ENCODE data around the gene ERAP2.
A peak's percentile ranks its signal among the peaks of the same experiment; 100 is the strongest.

Gene ERAP2

GRCh38 chr5:96885518-96886338 lies 9.4 kb downstream of the ERAP2 start:
- no peaks in the 10 kb centered on the region for H3K9me3 Mint-ChIP-seq
- peak; percentile 62 for DNase-seq
- no peaks in the 10 kb centered on the region for H3K27me3 Mint-ChIP-seq

DNA sequence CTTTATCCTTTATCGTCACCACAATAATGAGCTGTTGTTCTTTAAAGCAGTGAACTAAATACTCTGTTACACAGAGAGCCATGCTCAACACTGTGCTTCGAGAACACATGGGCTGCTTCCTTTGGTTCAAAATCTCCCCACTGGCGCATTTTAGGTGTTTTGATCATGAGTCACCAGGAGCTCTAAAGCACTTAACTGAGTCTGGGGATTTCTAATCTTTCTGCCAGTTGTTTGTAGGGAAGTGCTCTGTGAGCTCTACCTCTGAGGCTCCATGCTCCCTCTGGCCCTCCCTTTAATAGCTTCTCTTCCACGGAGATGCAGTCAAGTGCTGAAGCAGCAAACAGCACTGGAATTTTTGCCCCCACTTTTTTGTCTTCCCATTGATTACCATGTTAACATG lies 17.0 kb downstream of the ERAP2 start:
- peaks cover 72% of the 10 kb centered on the region for H3K4me1 Mint-ChIP-seq
- no peaks in the 10 kb centered on the region for H3K27me3 Mint-ChIP-seq
- H3K4me3 Mint-ChIP-seq = no peak overlapping the region
- H3K9me3 Mint-ChIP-seq = no peaks in the 10 kb centered on the region
- no peak for DNase-seq
- H3K27ac Mint-ChIP-seq = peak overlapping the region; percentile 1
- peaks cover 69% of the 10 kb centered on the region for H3K36me3 Mint-ChIP-seq
- CTCF ChIA-PET = interaction anchor here (0.6 to 1.5 kb wide), 7 partner anchors 11 to 249 kb away, joined by 3 to 15 read pairs (median 3); partner anchors contain the start of genes ERAP1, ERAP2 and LIX1

More at GRCh38 chr5:96885518-96886338, 9.4 kb downstream of the ERAP2 start:
- peaks cover 78% of the 10 kb centered on the region for H3K36me3 Mint-ChIP-seq
- peak overlapping the region; percentile 96 for H3K27ac Mint-ChIP-seq
- CTCF ChIA-PET = interaction anchor here (0.8 to 2.6 kb wide), 3 partner anchors 9 to 17 kb away, joined by 3 to 18 read pairs (median 3); partner anchors contain the start of gene ERAP2
- H3K4me3 Mint-ChIP-seq = peak overlapping the region; percentile 59
- H3K4me1 Mint-ChIP-seq = peaks cover 79% of the 10 kb centered on the region

DNA sequence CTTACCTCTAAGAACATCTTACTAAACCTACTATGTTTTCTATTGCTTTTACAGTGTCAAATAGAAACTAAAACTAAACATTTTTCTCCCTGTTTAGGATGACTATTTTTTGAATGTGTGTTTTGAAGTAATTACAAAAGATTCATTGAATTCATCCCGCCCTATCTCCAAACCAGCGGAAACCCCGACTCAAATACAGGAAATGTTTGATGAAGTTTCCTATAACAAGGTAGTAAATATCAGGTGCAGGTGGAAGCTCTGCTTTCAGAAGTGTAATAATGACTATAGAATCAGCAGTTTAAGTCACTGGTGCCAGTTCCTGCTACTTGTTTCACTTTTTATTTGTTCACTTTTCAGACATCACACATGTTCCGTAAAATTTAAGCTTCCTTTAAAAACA lies 20.0 kb downstream of the ERAP2 start:
- Mint-ChIP-seq H3K27me3 (no peaks in the 10 kb centered on the region), H3K4me3 (peak overlapping the region; percentile 64), H3K27ac (peak overlapping the region; percentile 93), H3K36me3 (peaks cover 74% of the 10 kb centered on the region), H3K4me1 (peaks cover 58% of the 10 kb centered on the region), H3K9me3 (no peaks in the 10 kb centered on the region)
- DNase-seq = peak; percentile 68
- CTCF ChIA-PET = interaction anchor here (0.6 to 3.3 kb wide), 9 partner anchors 11 to 266 kb away, joined by 3 to 23 read pairs (median 3); partner anchors contain the start of genes ERAP1, ERAP2 and LIX1

DNA sequence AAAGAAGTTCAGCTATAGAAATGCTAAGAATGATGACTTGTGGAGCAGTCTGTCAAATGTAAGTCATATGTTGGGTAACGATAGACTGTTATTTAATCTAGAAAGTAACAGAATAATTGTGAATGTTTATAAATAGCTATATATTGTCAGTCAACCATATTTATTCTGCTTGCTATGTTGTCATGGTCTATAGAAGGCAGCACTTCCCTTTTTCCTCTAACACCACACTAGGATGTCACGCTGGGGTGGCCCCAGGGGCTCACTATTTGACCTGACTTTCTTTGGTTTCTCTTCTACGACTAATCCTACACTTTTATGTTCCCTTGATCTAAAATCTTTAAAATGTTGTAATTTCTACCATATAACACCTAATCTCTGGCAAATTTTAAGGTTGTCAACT lies 20.5 kb downstream of the ERAP2 start:
- no peak for DNase-seq
- Mint-ChIP-seq H3K4me1 (peaks cover 58% of the 10 kb centered on the region), H3K9me3 (no peaks in the 10 kb centered on the region), H3K27ac (peak overlapping the region; percentile 93), H3K4me3 (peak overlapping the region; percentile 64), H3K36me3 (peaks cover 79% of the 10 kb centered on the region), H3K27me3 (no peaks in the 10 kb centered on the region)
- CTCF ChIA-PET = interaction anchor here (0.6 to 3.3 kb wide), 9 partner anchors 12 to 265 kb away, joined by 3 to 23 read pairs (median 3); partner anchors contain the start of genes ERAP2 and LIX1

- H3K4me1 Mint-ChIP-seq = peaks cover 28% of the 10 kb centered on the region
- H3K36me3 Mint-ChIP-seq = peaks cover 73% of the 10 kb centered on the region
- DNase-seq = no peak
- H3K27me3 Mint-ChIP-seq = no peaks in the 10 kb centered on the region
- no peak overlapping the region for H3K27ac Mint-ChIP-seq
- CTCF ChIA-PET = interaction anchor here (0.6 to 4.5 kb wide), 2 partner anchors 24 to 33 kb away, joined by 4 to 21 read pairs; no protein-coding TSS in a partner anchor
- no peak overlapping the region for H3K4me3 Mint-ChIP-seq
- no peaks in the 10 kb centered on the region for H3K9me3 Mint-ChIP-seq
These were observed 25.1 kb downstream of the ERAP2 start for GRCh38 chr5:96901384-96901783.

DNA sequence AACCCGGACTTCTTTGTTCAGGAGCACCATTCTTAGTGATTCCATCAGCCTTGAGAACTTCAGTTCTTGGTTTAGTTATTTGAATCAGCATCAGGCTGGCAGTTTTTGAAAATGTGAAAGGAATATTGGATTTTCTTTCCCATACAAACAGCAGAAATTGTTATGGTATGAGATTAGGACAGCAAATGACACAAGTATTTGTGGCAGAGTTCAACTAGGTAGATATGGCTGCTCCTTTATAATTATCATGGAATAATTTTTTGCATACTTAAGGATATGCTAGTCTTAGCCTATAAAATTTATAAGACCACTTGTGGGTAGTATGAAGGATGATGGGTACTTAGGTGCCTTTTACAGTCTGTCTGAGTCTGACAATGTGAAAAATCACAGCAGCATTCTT lies 25.5 kb downstream of the ERAP2 start:
- CTCF ChIA-PET = interaction anchor here (4.5 kb wide), 1 partner anchor 33 kb away, joined by 21 read pairs; no protein-coding TSS in a partner anchor
- H3K4me3 Mint-ChIP-seq = no peak overlapping the region
- H3K36me3 Mint-ChIP-seq = peaks cover 70% of the 10 kb centered on the region
- DNase-seq = no peak
- H3K9me3 Mint-ChIP-seq = no peaks in the 10 kb centered on the region
- H3K4me1 Mint-ChIP-seq = peaks cover 24% of the 10 kb centered on the region
- no peaks in the 10 kb centered on the region for H3K27me3 Mint-ChIP-seq
- H3K27ac Mint-ChIP-seq = no peak overlapping the region

GRCh38 chr5:96902876-96903275 lies 26.6 kb downstream of the ERAP2 start:
- DNase-seq = no peak
- Mint-ChIP-seq H3K27ac (no peak overlapping the region), H3K4me1 (peaks cover 15% of the 10 kb centered on the region), H3K36me3 (peaks cover 66% of the 10 kb centered on the region), H3K9me3 (no peaks in the 10 kb centered on the region), H3K4me3 (no peak overlapping the region), H3K27me3 (no peaks in the 10 kb centered on the region)
- CTCF ChIA-PET = interaction anchor here (4.5 kb wide), 1 partner anchor 34 kb away, joined by 21 read pairs; no protein-coding TSS in a partner anchor

DNA sequence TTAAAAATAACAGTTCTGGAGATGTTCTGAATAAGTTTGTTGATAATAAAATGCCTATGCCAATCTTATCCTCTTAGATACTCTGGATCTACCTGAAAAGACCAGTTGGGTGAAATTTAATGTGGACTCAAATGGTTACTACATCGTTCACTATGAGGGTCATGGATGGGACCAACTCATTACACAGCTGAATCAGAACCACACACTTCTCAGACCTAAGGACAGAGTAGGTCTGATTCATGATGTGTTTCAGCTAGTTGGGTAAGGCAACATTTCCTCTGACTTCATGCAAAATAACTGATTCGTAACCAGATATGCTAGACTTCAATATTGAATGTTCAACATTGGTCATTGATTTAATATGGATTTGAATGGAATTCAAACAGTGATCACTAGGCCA lies 27.0 kb downstream of the ERAP2 start:
- CTCF ChIA-PET = no interaction called here
- no peak overlapping the region for H3K27ac Mint-ChIP-seq
- no peak for DNase-seq
- no peak overlapping the region for H3K4me3 Mint-ChIP-seq
- peaks cover 15% of the 10 kb centered on the region for H3K4me1 Mint-ChIP-seq
- H3K27me3 Mint-ChIP-seq = no peaks in the 10 kb centered on the region
- H3K9me3 Mint-ChIP-seq = no peaks in the 10 kb centered on the region
- peaks cover 70% of the 10 kb centered on the region for H3K36me3 Mint-ChIP-seq

DNA sequence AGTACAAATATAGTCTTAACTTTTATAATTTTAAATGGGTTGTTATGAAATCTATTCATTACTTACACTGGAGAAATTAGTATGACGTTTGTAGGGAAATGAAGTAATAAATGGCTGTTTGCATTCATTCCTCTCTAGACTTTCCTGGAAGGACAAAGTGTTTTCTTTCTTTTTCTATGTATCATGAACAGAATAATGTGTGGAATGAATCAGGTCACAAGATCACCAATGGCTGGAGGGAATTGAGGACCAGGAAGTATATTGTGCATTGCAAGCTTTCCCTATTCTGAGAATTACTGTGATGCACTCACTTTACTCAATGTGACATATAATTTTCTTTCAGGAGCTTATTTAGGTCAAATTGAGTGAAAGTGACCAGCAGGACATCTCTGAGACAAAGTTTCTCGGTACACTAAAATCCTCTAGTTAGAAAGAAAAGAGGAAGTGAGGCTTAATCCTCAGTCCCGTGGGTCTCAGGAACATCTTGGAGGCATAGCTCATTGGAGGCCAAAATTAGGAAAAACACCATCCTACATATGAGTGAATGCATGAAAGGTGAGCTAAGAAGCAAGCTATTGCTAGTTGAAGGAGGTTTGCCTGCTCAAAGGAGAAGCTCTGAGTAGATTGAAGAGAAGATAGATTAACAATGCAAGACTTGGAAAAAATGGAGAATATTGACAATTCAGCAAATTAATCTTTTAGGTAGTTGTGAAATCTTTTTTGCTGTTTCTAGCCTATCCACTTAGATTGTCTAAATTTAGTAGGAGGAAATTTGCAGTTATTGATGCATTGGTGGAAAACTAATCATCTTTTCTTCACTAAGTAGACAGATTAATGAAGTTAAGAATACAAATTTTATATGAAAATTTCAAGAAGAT lies 28.0 kb downstream of the ERAP2 start:
- Mint-ChIP-seq H3K9me3 (no peaks in the 10 kb centered on the region), H3K36me3 (peaks cover 70% of the 10 kb centered on the region), H3K27me3 (no peaks in the 10 kb centered on the region), H3K27ac (no peak overlapping the region), H3K4me3 (no peak overlapping the region), H3K4me1 (peaks cover 11% of the 10 kb centered on the region)
- CTCF ChIA-PET = interaction anchor here (0.8 to 1.3 kb wide), 3 partner anchors 12 to 96 kb away, joined by 3 read pairs; no protein-coding TSS in a partner anchor
- DNase-seq = no peak

DNA sequence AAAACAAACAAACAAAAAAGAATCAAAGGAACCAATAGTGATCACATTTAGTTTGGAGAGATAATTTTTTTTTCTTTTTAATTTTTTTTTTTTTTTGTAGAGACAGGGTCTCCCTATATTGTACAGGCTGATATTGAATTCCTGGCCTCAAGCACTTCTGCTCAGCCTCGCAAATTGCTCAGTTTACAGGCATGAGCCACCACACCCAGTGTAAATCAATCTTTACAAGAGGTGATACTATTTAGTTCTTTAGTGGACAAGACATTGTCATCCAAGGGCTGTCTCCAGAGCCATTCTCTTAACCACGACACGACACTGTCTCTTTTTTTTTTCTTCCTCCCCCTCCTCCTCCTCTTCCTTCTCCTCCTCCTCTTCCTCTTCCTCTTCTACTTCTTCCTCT lies 29.6 kb downstream of the ERAP2 start:
- H3K9me3 Mint-ChIP-seq = no peaks in the 10 kb centered on the region
- H3K27me3 Mint-ChIP-seq = no peaks in the 10 kb centered on the region
- H3K4me3 Mint-ChIP-seq = no peak overlapping the region
- CTCF ChIA-PET = no interaction called here
- H3K4me1 Mint-ChIP-seq = peaks cover 11% of the 10 kb centered on the region
- peaks cover 68% of the 10 kb centered on the region for H3K36me3 Mint-ChIP-seq
- no peak for DNase-seq
- H3K27ac Mint-ChIP-seq = peak overlapping the region; percentile 5

DNA sequence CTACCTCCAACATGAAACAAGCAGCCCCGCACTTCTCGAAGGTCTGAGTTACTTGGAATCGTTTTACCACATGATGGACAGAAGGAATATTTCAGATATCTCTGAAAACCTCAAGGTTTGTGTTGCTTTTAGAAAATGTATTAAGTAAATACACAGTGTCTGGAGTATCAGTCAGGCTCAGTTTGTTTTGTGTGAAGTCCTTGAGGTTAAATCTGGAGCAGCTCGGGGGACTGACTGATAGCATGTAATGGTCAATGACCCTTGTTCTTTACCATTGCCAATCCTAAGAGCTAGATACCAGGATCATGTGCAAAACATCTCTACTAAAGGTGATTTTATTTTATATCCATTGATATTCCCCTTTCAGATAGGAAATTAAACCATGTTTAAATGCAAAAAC lies 32.7 kb downstream of the ERAP2 start:
- H3K4me1 Mint-ChIP-seq = peaks cover 8% of the 10 kb centered on the region
- no peaks in the 10 kb centered on the region for H3K9me3 Mint-ChIP-seq
- H3K4me3 Mint-ChIP-seq = no peak overlapping the region
- H3K36me3 Mint-ChIP-seq = peaks cover 58% of the 10 kb centered on the region
- no peak overlapping the region for H3K27ac Mint-ChIP-seq
- no peaks in the 10 kb centered on the region for H3K27me3 Mint-ChIP-seq
- CTCF ChIA-PET = interaction anchor here (1.0 kb wide), 1 partner anchor 11 kb away, joined by 3 read pairs; no protein-coding TSS in a partner anchor
- no peak for DNase-seq

DNA sequence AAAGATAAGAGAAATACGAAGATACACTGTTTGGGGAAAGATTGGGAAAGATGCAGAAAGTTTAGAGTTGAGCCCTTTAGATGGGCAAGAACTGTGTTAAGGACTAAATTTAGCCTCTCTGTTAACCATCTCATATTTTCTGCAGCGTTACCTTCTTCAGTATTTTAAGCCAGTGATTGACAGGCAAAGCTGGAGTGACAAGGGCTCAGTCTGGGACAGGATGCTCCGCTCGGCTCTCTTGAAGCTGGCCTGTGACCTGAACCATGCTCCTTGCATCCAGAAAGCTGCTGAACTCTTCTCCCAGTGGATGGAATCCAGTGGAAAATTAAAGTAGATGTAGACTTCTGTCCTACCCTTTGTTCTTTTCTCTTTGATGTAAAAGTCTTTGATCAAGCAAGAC lies 33.1 kb downstream of the ERAP2 start:
- H3K36me3 Mint-ChIP-seq = peaks cover 58% of the 10 kb centered on the region
- no peaks in the 10 kb centered on the region for H3K9me3 Mint-ChIP-seq
- no peak for DNase-seq
- H3K27ac Mint-ChIP-seq = no peak overlapping the region
- CTCF ChIA-PET = no interaction called here
- H3K4me3 Mint-ChIP-seq = no peak overlapping the region
- H3K4me1 Mint-ChIP-seq = peaks cover 10% of the 10 kb centered on the region
- H3K27me3 Mint-ChIP-seq = no peaks in the 10 kb centered on the region

DNA sequence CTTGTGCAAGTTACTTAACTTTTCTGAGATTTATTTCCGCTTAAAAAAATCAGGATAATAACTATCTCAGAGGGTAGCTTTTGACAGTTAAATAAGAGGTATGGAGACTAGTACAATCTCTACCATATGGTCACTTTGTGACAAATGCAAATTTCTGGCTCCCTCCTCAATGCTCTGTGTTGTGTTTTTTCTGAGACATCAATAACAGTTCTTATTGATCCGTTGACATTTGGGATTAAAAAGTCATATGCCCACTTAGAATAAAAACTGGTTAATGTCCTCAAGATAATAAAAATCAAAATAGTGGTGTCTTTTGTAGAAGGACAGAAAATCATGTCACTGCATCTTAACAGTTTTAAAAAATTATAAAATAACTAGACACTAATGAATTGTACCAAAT lies 34.8 kb downstream of the ERAP2 start:
- no peaks in the 10 kb centered on the region for H3K9me3 Mint-ChIP-seq
- no peak overlapping the region for H3K27ac Mint-ChIP-seq
- H3K27me3 Mint-ChIP-seq = no peaks in the 10 kb centered on the region
- peaks cover 57% of the 10 kb centered on the region for H3K36me3 Mint-ChIP-seq
- no peak for DNase-seq
- H3K4me1 Mint-ChIP-seq = peaks cover 10% of the 10 kb centered on the region
- CTCF ChIA-PET = interaction anchor here (1.7 kb wide), 1 partner anchor 232 kb away, joined by 5 read pairs; the partner anchor contains the start of gene LIX1
- no peak overlapping the region for H3K4me3 Mint-ChIP-seq

DNA sequence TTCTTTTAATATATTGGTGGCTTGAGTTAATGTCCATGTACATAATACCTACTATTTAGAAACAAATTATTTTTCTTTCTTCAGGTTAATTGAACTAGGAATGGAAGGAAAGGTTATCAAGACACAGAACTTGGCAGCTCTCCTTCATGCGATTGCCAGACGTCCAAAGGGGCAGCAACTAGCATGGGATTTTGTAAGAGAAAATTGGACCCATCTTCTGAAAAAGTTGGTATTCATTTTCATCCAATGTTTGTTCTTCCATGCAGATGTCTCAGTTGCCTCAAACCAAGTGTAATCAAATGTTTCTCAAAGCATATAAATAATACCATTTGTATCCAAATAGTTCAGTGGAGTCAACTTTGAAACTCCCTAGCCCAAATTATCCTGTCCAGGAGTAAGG lies 36.9 kb downstream of the ERAP2 start:
- Mint-ChIP-seq H3K4me3 (no peak overlapping the region), H3K9me3 (no peaks in the 10 kb centered on the region), H3K27ac (no peak overlapping the region), H3K27me3 (no peaks in the 10 kb centered on the region), H3K36me3 (peaks cover 63% of the 10 kb centered on the region), H3K4me1 (peaks cover 7% of the 10 kb centered on the region)
- CTCF ChIA-PET = no interaction called here
- DNase-seq = no peak

Data from activated naive CD4-positive, alpha-beta T cell treated with anti-CD3 and anti-CD28 coated beads, Interleukin-2, amount 10 ng/mL, durations not matched to agents 7 days and 5 days (primary cell).